Renal cortex interstitium (tissue), 11 donors: ENCODE results near the gene CDK3. TPM values are rescaled to one million over a fixed set of nuclear protein-coding genes. Genes with fewer than 3 reads are reported as not detected.
"Not testable (repeated sequence)": the region's sequence is repeated elsewhere in the genome, so short reads cannot be mapped to it uniquely, and the experiment has no call there.

ENCODE experiments used
- DNase-seq, 11 donors: peaks; one replicate each; pipeline ENCODE4 v3.0.0-alpha.2; 2013; ENCODE audit warnings: low read depth in 9 of 11, low spot score in 4 of 11; ENCODE audit errors: extremely low read depth in 1 of 11
- polyA plus RNA-seq, 3 donors: library from polyadenylated mRNA; unstranded; fragments of 120-200 nt; gene quantifications; one replicate each; pipeline ENCODE4 v1.2.1, GENCODE V29; 2013; ENCODE audit not compliant: insufficient read length in 3 of 3

Gene CDK3
- polyA plus RNA-seq, 3 donors: 12.7 to 26.6 (median 15.7) TPM

DNA sequence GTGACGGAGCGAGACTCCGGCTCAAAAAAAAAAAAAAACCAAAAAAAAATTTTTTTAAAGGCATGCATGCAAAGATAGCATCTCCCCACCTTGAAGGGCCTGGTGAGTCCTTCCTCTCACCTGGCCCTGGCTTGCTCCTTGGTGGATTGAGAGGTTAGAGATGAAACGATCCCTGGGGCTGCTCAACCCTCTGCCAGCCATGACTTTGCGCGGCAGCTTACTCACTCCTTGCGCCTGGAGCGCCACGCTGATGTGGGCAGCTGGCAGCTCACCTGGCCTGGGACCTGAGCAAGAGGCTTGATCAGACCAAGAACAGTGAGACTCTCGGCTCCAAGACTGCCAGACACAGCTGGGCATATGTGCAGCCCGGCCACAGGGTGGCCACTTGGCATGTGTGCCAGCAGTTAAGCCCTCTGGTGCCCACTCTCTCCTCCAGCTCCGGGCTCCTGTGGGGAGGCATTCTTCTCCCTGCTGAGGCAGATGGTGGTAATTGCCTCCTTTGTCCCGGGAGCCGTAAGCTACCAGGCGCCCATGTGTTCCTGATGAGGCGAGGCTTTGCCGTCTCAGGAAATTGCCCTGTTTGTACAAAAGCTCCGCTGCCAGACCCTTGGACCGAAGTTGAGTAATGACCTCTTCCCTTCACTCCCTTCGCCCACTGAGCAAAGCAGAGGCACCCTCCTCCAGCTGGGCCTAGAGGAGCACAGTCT, 31.6 kb downstream of the CDK3 start:
- no peak for DNase-seq

DNA sequence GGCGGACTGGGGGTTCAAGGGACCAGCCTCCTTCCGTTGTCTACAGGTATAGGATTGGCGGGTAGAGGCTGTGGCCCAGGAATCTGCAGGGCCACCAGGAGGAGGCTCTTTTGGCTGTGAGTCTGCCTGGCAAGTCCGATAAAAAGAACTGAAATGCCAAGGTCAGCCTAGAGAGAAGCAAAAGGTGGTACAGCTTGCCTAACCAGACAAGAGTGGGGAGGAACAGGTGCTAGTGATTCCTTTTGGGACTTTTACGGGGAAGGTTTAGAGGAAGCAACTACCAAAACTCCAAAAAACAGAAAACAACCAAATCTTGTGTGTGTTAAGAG, 32.1 kb downstream of the CDK3 start:
- no peak for DNase-seq

DNA sequence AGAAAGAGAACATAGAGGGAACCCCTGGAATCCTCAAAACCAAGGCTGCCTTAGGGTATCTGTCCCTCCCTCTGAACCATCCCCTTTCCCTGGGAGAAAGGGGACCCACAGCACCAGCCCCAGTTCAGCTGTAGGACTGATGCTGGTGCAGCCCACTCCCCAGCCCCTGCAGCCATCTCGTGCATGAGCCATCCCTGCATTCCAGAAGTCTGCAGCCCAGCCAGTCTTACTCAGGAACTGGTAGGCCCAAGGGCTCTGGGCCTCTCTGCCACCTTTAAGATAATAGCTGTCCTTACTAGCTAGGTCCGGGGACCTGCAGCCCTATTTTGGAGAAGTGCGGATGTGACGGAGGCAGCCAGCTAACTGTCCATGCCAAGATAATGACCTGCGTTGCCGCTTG, 32.5 kb downstream of the CDK3 start:
- DNase-seq: no peak

DNA sequence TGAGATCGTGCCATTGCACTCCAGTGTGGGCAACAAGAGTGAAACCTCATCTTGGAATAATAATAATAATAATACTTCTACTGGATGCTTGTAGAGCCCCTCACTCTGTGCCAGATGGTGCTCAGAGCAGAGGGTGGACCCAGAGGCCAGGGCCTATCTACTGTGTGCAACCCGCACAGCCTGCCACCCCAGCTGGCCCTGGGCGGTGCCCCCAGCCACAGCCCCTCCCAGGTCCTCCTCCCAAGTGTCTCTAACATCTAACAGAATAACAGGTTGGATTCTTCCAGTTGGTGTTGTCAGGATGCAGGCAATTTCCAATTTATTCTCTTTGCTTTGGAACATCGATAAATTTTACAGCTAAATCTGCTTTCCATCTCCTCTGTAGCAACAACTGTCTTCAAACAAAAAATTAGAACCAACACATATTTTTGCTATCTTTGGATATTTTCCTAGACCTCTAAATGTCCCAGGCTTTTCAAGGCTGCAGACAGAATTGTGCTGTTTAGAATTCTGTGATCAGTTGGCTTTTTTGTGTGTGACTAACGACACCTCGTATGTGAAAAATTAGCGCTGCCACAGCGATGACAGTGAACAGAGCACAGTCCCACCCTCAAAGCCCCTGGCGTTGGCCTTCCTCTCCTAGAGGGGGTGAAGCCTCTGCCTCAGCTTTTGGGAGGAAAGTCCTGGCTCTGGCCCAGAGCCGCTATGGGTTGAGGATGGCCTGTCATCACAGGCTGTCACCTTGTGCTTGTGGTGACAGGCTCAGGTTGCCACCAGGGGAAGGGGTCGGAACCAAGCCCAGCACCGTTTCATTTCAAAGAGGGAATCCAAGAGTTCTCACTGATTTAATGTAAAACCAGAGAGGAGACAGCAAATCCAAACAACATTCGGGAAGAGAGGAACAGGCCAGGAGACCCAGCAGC, 34.0 kb downstream of the CDK3 start:
- DNase-seq: no peak

DNA sequence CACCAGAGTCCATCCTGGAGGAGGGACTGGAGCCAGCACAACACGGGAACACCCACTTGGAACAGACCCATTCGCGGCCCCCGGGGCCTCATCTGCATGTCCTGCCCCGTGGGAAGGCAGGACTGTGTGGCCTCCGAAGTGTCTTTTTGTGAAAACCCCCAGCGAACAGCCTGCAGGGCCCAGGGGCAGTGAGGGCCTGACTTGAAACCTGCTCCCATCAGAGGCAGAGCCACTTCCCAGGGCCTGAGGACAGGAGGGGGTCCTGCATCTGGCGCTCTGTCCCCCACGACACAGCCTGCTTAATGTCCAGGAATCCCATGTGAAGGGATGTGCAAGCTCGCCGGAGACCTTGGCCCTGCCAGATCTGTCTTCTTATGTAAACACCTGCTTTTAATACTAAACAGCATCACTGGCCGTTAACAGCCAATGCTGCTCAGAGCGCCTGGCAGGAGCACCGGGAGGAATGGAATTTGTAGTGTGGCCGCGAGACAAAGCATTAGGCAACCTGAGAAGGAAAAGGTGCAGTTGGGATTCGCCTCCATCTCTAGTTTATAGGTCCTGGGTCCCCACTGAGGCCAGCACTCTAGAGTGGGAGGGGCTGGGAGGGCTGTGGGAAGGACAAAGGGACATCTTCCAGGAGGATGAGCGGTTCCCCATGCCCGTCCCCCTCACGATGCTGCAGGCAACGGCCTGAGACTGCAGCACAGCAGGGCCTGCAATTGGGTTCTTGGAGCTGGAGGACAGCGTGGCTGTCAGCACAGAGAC, 36.0 kb downstream of the CDK3 start:
- no peak for DNase-seq

DNA sequence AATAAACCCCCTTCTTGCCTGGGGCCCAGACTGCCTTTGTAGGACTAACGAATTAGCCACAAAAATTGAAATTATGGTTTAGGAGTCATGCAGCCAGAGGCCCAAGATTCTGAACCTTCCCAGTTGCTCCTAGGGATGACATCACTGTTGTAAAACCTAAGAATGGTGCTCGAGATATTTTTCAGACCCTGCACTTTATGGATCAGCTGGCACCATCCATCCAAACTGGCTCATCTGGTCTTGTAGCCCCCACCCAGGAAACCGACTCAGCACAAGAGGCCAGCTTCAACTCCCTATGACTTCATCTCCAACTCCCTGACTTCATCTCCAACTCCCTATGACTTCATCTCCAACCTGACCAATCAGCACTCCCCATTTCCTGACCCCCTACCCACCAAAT, 37.4 kb downstream of the CDK3 start:
- DNase-seq: no peak

DNA sequence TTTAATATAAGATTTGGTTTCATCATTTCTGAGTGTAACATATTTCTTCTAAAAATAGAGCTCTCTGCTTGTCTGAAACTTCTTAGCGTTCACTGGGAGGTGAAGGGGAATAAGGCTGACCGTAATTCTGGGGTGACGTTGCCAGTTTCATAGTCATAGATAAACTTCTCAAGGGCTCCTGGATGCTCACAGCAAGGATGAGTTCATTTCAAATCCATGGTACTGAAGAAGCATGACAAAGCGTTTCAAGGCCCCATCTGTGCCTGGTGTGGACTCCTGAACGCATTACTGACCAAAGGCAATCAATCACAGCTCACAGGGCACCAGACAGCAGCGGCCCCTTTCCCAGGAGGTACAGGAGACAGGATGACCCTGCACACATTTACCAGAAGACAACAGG, 38.5 kb downstream of the CDK3 start:
- no peak for DNase-seq

DNA sequence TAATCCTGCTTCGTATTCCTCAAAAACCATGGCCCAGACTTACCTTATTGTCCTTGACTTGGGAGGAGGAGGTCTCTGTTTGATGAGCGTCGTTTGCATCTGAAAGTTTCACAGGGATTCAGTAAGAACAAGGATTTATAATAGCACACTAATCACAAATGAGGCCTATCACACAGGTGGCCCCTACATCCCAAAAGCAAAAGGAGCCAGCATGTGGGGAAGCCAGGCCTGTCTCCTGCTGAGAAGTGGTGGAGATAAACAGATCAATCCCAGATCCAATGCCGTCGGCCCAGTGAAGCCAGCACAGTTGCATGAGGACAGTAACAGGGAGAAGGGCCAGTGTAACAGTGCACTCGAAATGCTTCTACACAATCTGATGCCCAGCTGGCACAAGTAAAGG, 39.7 kb downstream of the CDK3 start:
- no peak for DNase-seq

DNA sequence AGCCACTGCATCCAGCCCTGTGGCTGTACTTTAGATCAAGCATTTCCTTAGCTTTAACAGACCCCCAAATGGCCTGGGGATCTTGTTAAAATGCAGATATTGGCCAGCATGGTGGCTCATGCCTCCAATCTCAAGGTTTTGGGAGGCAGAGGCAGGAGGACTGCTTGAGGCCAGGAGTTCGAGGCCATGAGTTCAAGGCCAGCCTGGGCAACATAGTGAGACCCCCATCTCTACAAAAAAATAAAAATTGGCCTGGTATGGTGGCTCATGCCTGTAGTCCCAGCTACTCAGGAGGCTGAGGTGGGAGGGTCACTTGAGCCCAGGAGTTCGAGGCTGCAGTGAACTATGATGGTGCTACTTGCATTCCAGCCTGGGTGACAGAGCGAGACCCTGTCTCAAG, 42.2 kb downstream of the CDK3 start:
- DNase-seq: not testable (repeated sequence)

DNA sequence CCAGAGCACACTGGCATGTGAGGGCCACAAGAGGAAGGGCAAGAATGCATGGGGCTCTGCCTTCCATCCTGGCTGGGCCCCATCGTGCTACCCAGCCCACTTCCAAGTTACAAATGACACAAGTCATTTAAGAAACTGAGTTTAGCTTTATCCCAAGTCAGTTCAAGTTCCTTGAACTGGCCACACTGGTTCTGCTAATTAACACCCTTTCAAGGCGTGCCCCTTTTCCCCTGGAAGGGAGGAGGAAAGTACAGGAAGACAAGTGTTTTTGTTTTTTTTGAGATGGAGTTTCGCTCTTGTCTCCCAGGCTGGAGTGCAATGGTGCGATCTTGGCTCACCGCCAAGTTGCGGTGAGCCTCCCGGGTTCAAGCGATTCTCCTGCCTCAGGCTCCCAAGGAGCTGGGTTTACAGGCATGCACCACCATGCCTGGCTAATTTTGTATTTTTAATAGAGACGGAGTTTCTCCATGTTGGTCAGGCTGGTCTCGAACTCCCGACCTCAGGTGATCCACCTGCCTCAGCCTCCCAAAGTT, 43.9 kb downstream of the CDK3 start:
- not testable (repeated sequence) for DNase-seq

DNA sequence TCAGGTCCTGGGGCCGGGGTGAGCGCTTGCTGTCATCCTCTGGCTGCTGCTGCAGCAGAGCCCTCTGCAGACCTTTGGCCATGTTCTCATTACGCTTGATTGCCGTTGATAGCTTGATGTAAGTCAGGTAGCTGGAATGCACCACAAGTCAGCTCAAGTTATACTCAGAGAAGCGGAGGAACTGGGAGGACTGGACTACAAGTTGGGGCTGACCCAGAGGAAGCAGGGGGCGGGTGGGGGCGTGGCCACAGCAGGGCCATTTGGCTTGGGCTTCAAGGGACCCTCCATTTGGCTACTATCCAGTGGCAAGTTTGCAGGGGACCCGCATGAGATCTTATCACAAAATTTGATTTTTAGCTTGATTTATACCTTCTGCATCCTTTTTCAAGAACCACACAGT, 45.4 kb downstream of the CDK3 start:
- no peak for DNase-seq

DNA sequence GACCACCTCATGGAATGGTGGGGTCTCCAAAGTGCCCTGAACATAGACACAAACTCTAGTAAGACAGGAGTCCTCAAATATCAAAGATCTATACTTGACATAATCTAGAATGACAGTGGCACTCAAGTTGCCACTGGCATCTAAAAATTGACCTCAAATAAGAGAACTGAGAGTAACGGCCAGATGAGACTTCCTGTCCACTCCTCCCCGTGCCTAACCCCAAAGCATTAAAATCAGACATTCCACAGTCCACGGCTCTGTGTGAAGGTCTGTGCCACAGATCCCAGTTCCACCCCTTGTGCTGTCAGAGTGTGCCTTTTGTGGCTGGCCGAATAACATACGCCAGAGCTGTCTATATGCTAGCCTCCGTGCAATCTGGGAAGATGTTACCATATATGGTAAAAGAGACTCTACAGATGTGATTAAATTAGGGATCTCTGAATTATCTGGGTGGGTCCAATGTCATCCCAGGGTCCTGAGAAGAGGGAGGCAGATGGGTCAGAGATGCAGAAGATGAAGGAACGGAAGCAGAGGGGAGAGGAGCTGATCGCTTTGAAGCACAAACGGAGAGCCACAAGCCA, 47.5 kb downstream of the CDK3 start:
- DNase-seq: no peak

DNA sequence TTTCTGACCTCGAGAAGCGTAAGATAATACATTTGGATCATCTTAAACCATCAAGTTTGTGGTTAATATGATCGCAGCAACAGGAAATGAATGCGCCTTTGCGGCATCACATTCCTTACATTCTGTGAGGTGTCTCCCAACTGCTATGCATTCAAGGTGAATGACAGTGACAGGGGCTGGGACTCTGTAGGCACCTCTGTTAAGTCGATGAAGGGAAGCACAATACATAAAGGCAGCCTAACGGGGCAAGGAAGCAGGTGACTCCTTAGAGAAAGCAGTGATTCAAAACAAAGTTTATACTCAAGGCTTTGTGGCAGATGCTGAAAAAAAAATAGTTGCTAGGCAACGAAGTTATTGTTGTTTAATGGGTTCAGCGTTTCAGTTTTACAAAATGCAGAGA, 48.1 kb downstream of the CDK3 start:
- DNase-seq: no peak

DNA sequence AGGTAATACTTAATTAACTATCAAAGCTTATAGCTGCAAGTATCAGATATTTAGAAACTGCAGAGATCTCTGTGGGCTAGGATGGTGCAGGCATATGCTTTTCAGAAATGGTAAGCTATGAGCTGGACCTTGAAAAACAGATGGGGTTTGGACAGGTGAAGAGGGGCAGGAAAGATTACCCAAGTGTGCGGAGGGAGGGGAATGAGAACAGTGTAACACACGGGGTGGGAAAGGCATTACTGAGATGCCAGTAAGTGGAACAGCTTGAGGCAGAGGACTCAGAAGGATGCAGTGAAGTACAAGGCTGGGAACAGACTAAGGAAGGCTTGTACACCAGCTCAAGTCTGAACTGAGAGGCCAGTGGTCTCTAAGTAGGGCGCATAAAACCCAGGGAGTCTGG, 48.6 kb downstream of the CDK3 start:
- no peak for DNase-seq

DNA sequence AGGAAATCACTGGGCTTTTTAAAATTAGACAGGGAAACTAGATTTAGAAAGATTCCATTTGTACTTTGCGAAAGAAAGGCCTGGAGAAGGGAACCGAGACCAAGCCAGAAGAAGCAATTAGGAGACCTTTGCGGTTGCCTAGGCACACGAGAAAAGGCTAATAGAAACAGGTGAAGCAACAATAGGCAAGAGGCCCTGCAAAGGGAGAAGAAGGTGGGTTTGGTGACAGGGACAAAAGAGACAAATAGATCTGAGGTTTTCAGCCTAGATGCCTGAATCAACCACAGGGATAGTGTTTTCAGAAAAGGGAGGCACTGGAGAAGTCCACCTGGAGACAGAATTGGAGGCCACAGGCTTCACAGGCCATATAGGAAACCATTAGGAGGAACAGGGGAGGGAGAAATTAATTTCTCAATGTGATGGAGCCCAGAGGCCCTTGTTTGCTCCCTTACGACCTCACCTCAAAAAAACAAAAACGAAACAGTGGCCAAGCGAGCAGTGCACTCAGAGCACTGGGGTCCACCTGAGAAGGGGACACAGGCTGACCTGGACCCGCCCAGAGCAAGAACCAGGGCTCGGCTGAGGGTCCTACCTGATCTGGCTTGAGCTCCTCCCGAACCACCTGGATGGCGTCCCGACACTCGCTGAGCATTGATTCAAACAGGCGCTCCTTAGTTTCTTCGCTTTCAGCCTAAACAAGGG, 49.3 kb downstream of the CDK3 start:
- no peak for DNase-seq

DNA sequence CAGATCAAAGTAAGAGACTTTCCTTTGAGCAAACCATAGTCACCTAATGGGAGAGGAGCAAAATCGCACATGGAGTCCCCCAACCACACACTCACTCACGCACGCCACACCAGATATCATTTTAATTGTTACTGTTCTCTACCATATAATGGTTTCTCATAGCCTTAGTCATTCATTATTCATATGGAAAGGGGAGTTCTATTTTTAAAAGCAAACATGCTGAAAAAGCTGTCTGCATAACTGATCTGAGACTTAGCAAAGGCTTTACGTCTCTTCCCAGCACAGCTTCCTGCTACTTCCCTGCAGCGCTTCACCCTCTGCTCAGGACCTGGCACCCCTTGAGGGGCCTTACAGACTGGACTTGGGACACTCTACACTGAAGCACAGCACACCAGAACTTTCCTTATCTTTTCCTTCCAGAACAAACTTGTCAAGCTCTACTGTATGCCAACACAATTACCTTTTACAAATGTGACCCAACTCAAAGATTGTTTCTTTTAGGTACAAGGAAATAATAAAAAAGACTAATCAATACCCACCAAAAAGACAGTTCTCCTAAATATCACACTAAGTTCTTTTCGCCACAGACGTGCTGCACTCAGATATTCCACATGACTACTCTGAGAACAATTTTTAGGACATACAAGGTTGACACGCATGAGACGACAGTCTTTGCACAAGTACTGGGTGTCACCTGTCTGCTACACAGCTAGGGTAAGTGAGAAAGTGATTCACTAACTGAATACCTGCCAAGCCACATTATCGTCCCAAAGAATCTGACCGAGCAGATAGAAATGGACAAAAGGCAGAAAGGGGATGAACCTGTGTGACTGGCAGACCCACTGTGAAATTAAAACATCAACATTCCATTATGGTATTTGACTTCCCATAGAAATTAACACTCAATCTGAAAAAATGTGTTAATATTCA, 50.1 kb downstream of the CDK3 start:
- no peak for DNase-seq

DNA sequence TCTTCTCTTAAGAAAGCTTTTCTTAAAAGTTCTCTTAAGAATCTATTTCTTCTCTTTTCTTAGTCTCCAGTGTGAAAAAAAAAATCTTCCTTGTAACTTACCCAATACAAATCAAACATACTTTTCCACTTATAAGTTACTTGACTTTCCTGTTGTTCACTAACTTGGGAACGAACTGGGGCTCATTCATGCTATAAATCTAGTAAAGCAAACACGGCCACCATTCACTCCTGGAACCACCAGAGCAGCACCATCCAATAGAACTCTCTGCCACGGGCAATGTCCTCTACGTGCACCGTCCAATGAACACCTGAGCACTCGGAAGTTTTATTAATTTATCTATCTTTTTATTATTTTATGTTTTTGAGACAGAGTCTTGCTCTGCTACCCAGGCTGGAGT, 50.9 kb downstream of the CDK3 start:
- DNase-seq: no peak
